ENCODE results near the gene CDK17. TPM values are rescaled to one million over a fixed set of nuclear protein-coding genes. Genes with fewer than 3 reads are reported as not detected.

CDK17 gene
- total and polyA plus RNA-seq, 4 donors, result 13.7 to 130 (median 29.1) TPM

- no peaks in the 10 kb centered on the region for H3K27me3 ChIP-seq (ENCODE audit: control insufficient read depth in 3 of 3, insufficient read depth in 3 of 3, low read length in 2 of 3)
- no peak for DNase-seq
- no peak overlapping the region for H3K9ac ChIP-seq (ENCODE audit: insufficient read depth in 1 of 2, low read length in 2 of 2)
- ATAC-seq (ENCODE audit: insufficient read depth, low FRiP score), result no peak
- H3K9me3 ChIP-seq (ENCODE audit: control insufficient read depth in 4 of 4, insufficient read depth in 3 of 4, low read length in 3 of 4), result no peaks in the 10 kb centered on the region
- peaks cover 0 to 3% (median 0%) of the 10 kb centered on the region in 4 donors for H3K36me3 ChIP-seq (ENCODE audit: control insufficient read depth in 4 of 4, insufficient read depth in 4 of 4, low read length in 4 of 4)
- no peak overlapping the region for H3K27ac ChIP-seq (ENCODE audit: low read depth in 1 of 2, low read length in 1 of 2)
- WGBS, 2 donors, result 18 to 47% methylated on average over 1 of the region's 1 CpG
- H3K4me1 ChIP-seq (ENCODE audit: control insufficient read depth in 5 of 5, insufficient read depth in 5 of 5, low read length in 5 of 5), result peaks cover 3 to 23% (median 6%) of the 10 kb centered on the region in 5 donors
- no peak for TF ChIP-seq CTCF (IDR thresholded peaks at IDR 0.05; ENCODE audit: control extremely low read depth, extremely low read depth)
- no peak overlapping the region for H3K4me3 ChIP-seq
These were observed 21.9 kb downstream of the CDK17 start for GRCh38 chr12:96378319-96378718.

- H3K27ac ChIP-seq (ENCODE audit: low read depth in 1 of 2, low read length in 1 of 2), result no peak overlapping the region
- H3K9me3 ChIP-seq (ENCODE audit: control insufficient read depth in 4 of 4, insufficient read depth in 3 of 4, low read length in 3 of 4), result no peaks in the 10 kb centered on the region
- H3K4me3 ChIP-seq, result no peak overlapping the region
- ATAC-seq (ENCODE audit: insufficient read depth, low FRiP score), result no peak
- H3K36me3 ChIP-seq (ENCODE audit: control insufficient read depth in 4 of 4, insufficient read depth in 4 of 4, low read length in 4 of 4), result peaks cover 0 to 3% (median 0%) of the 10 kb centered on the region in 4 donors
- H3K27me3 ChIP-seq (ENCODE audit: control insufficient read depth in 3 of 3, insufficient read depth in 3 of 3, low read length in 2 of 3), result no peaks in the 10 kb centered on the region
- no peak for TF ChIP-seq CTCF (IDR thresholded peaks at IDR 0.05; ENCODE audit: control extremely low read depth, extremely low read depth)
- no peak overlapping the region for H3K9ac ChIP-seq (ENCODE audit: insufficient read depth in 1 of 2, low read length in 2 of 2)
- H3K4me1 ChIP-seq (ENCODE audit: control insufficient read depth in 5 of 5, insufficient read depth in 5 of 5, low read length in 5 of 5), result peaks cover 5 to 24% (median 9%) of the 10 kb centered on the region in 5 donors
- DNase-seq, result no peak
These were observed 23.4 kb downstream of the CDK17 start for GRCh38 chr12:96376865-96377264.

GRCh38 chr12:96375841-96376604 lies 24.2 kb downstream of the CDK17 start:
- Histone ChIP-seq H3K9me3 (ENCODE audit: control insufficient read depth in 4 of 4, insufficient read depth in 3 of 4, low read length in 3 of 4) (no peaks in the 10 kb centered on the region), H3K4me1 (ENCODE audit: control insufficient read depth in 5 of 5, insufficient read depth in 5 of 5, low read length in 5 of 5) (peaks cover 7 to 29% (median 12%) of the 10 kb centered on the region in 5 donors), H3K27me3 (ENCODE audit: control insufficient read depth in 3 of 3, insufficient read depth in 3 of 3, low read length in 2 of 3) (no peaks in the 10 kb centered on the region), H3K36me3 (ENCODE audit: control insufficient read depth in 4 of 4, insufficient read depth in 4 of 4, low read length in 4 of 4) (peaks cover 0 to 3% (median 0%) of the 10 kb centered on the region in 4 donors), H3K27ac (ENCODE audit: low read depth in 1 of 2, low read length in 1 of 2) (no peak overlapping the region), H3K9ac (ENCODE audit: insufficient read depth in 1 of 2, low read length in 2 of 2) (no peak overlapping the region), H3K4me3 (no peak overlapping the region)
- no peak for TF ChIP-seq CTCF (IDR thresholded peaks at IDR 0.05; ENCODE audit: control extremely low read depth, extremely low read depth)
- ATAC-seq (ENCODE audit: insufficient read depth, low FRiP score) (no peak), DNase-seq (peak in 1 of 3 donors; percentile 32)
- 67% methylated on average over 1 of the region's 1 CpG for WGBS, 2 donors

Measured in lung (tissue), 12 donors.